HepG2 (cell line): Measurements from ENCODE around the gene FAM90A1. TPM values are rescaled to one million over a fixed set of nuclear protein-coding genes. Genes with fewer than 3 reads are reported as not detected.

ENCODE experiments used
- polyA plus RNA-seq, 8 experiments: library from polyadenylated mRNA; depleted of rRNA in 3 of 8; stranded (reverse) in 7 of 8; unstranded in 1 of 8; fragments of >200 nt; fragmentation: Illumina TruSeq in 4 of 8; extraction: Trizol in 4 of 8; gene quantifications; 2 replicates each; pipeline versions ENCODE4 v1.2.1 to v1.2.3, GENCODE V29; 2011 to 2016; ENCODE audit warnings: low read depth in 4 of 8, missing spikeins in 1 of 8, mixed read lengths in 1 of 8; ENCODE audit not compliant: insufficient read depth in 1 of 8
- total RNA-seq, 5 experiments: library from RNA; depleted of rRNA; stranded (reverse); fragments of >200 nt; fragmentation: Illumina TruSeq; extraction: Trizol; gene quantifications; 2 replicates each; pipeline ENCODE4 v1.2.3, GENCODE V29; 2016; ENCODE audit warnings: low read depth in 1 of 5

FAM90A1 gene
- total and polyA plus RNA-seq, 2 of the 13 experiments (the other 11 are each of a cell fraction or from before 2014, with no cell fraction given), result not detected

Other genes starting within 250 kb of the FAM90A1 start
- 2.2 and 3.0 TPM in 2 replicates for gene FOXJ2, start 194.9 kb downstream of the FAM90A1 start, total RNA-seq (2016; rRNA removed; fragmentation: Illumina TruSeq; extraction: Trizol)
- gene FOXJ2, start 194.9 kb downstream of the FAM90A1 start, polyA plus RNA-seq (2011; rRNA removed), result 2.4 and 2.9 TPM in 2 replicates
- not detected in 2 replicates for gene C3AR1, start 161.3 kb downstream of the FAM90A1 start, total RNA-seq (2016; rRNA removed; fragmentation: Illumina TruSeq; extraction: Trizol)
- not detected in 2 replicates for gene C3AR1, start 161.3 kb downstream of the FAM90A1 start, polyA plus RNA-seq (2011; rRNA removed)
- 28.4 and 33.8 TPM in 2 replicates for gene NECAP1, start 145.3 kb downstream of the FAM90A1 start, total RNA-seq (2016; rRNA removed; fragmentation: Illumina TruSeq; extraction: Trizol)
- 17.7 and 24.4 TPM in 2 replicates for gene NECAP1, start 145.3 kb downstream of the FAM90A1 start, polyA plus RNA-seq (2011; rRNA removed)
- not detected in 2 replicates for gene CLEC4A, start 104.0 kb downstream of the FAM90A1 start, total RNA-seq (2016; rRNA removed; fragmentation: Illumina TruSeq; extraction: Trizol)
- gene CLEC4A, start 104.0 kb downstream of the FAM90A1 start, polyA plus RNA-seq (2011; rRNA removed), result 0.50 and 0.55 TPM in 2 replicates
- gene ZNF705A, start 70.6 kb downstream of the FAM90A1 start, total RNA-seq (2016; rRNA removed; fragmentation: Illumina TruSeq; extraction: Trizol), result not detected in 2 replicates
- not detected in 2 replicates for gene ZNF705A, start 70.6 kb downstream of the FAM90A1 start, polyA plus RNA-seq (2011; rRNA removed)
- not detected in 2 replicates for gene CLEC6A, start 228.3 kb upstream of the FAM90A1 start, total RNA-seq (2016; rRNA removed; fragmentation: Illumina TruSeq; extraction: Trizol)
- gene CLEC6A, start 228.3 kb upstream of the FAM90A1 start, polyA plus RNA-seq (2011; rRNA removed), result not detected in 2 replicates